Mesendoderm (in vitro differentiated cells): ENCODE results near the gene H6PD.

Source experiments
- DNase-seq: peaks from one replicate; pipeline ENCODE4 v3.0.0; 2013
- H2AK5ac ChIP-seq: 2 replicates; pipeline ENCODE4 v1.6.1; 2013; ENCODE audit warnings: low read length, inconsistent platforms
- H2BK120ac ChIP-seq: 2 replicates; pipeline ENCODE4 v1.6.1; 2013; ENCODE audit warnings: low read depth, mild to moderate bottlenecking, low read length, moderate library complexity, mixed read lengths
- H2BK15ac ChIP-seq: replicated peaks from 2 replicates; pipeline ENCODE4 v1.6.1; 2013; ENCODE audit warnings: low read depth, mild to moderate bottlenecking, moderate library complexity
- H2BK5ac ChIP-seq: 2 replicates; pipeline ENCODE4 v1.6.1; 2013; ENCODE audit warnings: low read length, inconsistent platforms
- H3K18ac ChIP-seq: 2 replicates; pipeline ENCODE4 v1.6.1; 2013; ENCODE audit warnings: mild to moderate bottlenecking, low read length, mixed read lengths
- H3K23ac ChIP-seq: one replicate; pipeline ENCODE4 v1.6.1; 2013; ENCODE audit warnings: low read length
- H3K27ac ChIP-seq: 2 replicates; pipeline ENCODE4 v1.5.1; 2013; ENCODE audit warnings: low read depth, mild to moderate bottlenecking, inconsistent platforms, low read length, moderate library complexity
- H3K27me3 ChIP-seq: 2 replicates; pipeline ENCODE4 v1.6.1; 2013; ENCODE audit warnings: low read length, control low read depth, mild to moderate bottlenecking, inconsistent platforms; ENCODE audit not compliant: insufficient read depth, poor library complexity
- H3K36me3 ChIP-seq: 2 replicates; pipeline ENCODE4 v1.6.1; 2013; ENCODE audit warnings: low read length, inconsistent platforms; ENCODE audit not compliant: control insufficient read depth, insufficient read depth
- H3K4ac ChIP-seq: one replicate; pipeline ENCODE4 v1.6.1; 2013; ENCODE audit warnings: low read depth, mild to moderate bottlenecking, low read length, moderate library complexity
- H3K4me1 ChIP-seq: 2 replicates; pipeline ENCODE4 v1.6.1; 2013; ENCODE audit warnings: low read depth, low read length, inconsistent platforms; ENCODE audit not compliant: control insufficient read depth
- H3K4me2 ChIP-seq: 2 replicates; pipeline ENCODE4 v1.6.1; 2013; ENCODE audit warnings: low read length
- H3K4me3 ChIP-seq: 2 replicates; pipeline ENCODE4 v1.5.1; 2013; ENCODE audit warnings: mild to moderate bottlenecking, low read length
- H3K56ac ChIP-seq: one replicate; pipeline ENCODE4 v1.6.1; 2013; ENCODE audit warnings: low read length
- H3K79me1 ChIP-seq: 2 replicates; pipeline ENCODE4 v1.6.1; 2013; ENCODE audit warnings: low read length, inconsistent platforms
- H3K79me2 ChIP-seq: 2 replicates; pipeline ENCODE4 v1.6.1; 2013; ENCODE audit warnings: mild to moderate bottlenecking, low read length; ENCODE audit not compliant: control insufficient read depth, insufficient read depth
- H3K9ac ChIP-seq: 2 replicates; pipeline ENCODE4 v1.6.1; 2013; ENCODE audit warnings: low read length, inconsistent platforms
- H4K5ac ChIP-seq: one replicate; pipeline ENCODE4 v1.6.1; 2013; ENCODE audit warnings: low read length
- H4K8ac ChIP-seq: one replicate; pipeline ENCODE4 v1.6.1; 2013; ENCODE audit warnings: low read depth, mild to moderate bottlenecking, control low read depth, low read length, moderate library complexity
- WGBS: extraction: QIAGEN DNeasy Blood & Tissue Kit; methylation state at CpG from one replicate; pipeline ENCODE4 v1.1.7; 2013; ENCODE audit warnings: low lambda C conversion rate, missing lambda C conversion rate; ENCODE audit not compliant: insufficient coverage; ENCODE audit errors: extremely low coverage; 5-methylcytosine and 5-hydroxymethylcytosine counted together

Gene H6PD

DNA sequence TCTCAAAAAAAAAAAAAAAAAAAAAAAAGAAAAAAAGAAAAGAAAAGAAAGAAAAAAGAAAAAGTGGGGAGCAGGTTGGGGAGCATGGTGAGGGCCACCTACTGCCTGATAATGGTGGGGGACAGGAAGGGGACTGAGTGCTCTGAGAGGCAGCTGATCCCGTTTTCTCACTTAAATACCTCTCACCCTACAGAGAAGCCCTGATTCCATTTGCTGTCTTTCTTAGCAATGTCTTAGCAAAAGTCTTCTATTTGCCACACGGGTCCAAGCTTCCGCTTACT lies 692 bp upstream of the H6PD start:
- Histone ChIP-seq H3K4ac (no peak overlapping the region), H2BK5ac (no peak overlapping the region), H3K4me1 (no peaks in the 10 kb centered on the region), H3K4me3 (no peak overlapping the region), H3K36me3 (no peaks in the 10 kb centered on the region), H2BK120ac (no peak overlapping the region), H3K18ac (no peak overlapping the region), H3K9ac (peak overlapping the region; percentile 51), H3K79me2 (no peaks in the 10 kb centered on the region), H4K5ac (no peak overlapping the region), H3K23ac (no peak overlapping the region), H3K56ac (no peak overlapping the region), H3K79me1 (no peaks in the 10 kb centered on the region), H2AK5ac (no peak overlapping the region), H2BK15ac (no peak overlapping the region), H3K27me3 (no peaks in the 10 kb centered on the region), H4K8ac (no peak overlapping the region), H3K4me2 (peak overlapping the region; percentile 74), H3K27ac (no peak overlapping the region)
- no peak for DNase-seq
- WGBS: no CpG with 5 or more reads among the region's 3 CpGs

DNA sequence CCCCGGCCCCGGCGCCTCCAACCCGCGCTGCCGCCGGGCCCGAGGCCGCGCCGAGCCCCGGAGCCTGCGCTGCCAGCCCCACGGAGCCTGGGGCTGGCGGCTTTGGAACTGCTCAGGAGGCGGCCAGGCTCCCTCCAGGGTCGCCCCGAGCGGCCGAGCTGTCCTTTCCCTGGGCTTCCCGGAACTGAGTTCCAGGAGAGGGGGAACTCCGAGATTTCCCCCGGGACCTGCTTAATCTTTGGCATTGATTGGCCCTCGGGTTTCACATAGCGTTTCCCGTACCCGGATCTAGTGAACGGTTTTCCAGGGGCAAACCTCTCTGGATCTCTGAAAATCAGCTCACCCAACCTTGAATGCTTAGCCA lies 504 bp downstream of the H6PD start:
- Histone ChIP-seq H3K27me3 (no peaks in the 10 kb centered on the region), H3K4me3 (peak overlapping the region; percentile 51), H3K23ac (no peak overlapping the region), H3K9ac (peak overlapping the region; percentile 98), H3K4me2 (peak overlapping the region; percentile 27), H2BK5ac (no peak overlapping the region), H2AK5ac (no peak overlapping the region), H3K36me3 (no peaks in the 10 kb centered on the region), H3K18ac (peak overlapping the region; percentile 98), H3K4ac (peak overlapping the region; percentile 99), H3K4me1 (no peaks in the 10 kb centered on the region), H3K79me1 (no peaks in the 10 kb centered on the region), H3K79me2 (no peaks in the 10 kb centered on the region), H3K27ac (peak overlapping the region; percentile 75), H3K56ac (peak overlapping the region; percentile 97), H4K8ac (peak overlapping the region; percentile 43), H4K5ac (no peak overlapping the region), H2BK15ac (no peak overlapping the region), H2BK120ac (peak overlapping the region; percentile 56)
- no CpG with 5 or more reads among the region's 28 CpGs for WGBS
- peak; percentile 70 for DNase-seq

DNA sequence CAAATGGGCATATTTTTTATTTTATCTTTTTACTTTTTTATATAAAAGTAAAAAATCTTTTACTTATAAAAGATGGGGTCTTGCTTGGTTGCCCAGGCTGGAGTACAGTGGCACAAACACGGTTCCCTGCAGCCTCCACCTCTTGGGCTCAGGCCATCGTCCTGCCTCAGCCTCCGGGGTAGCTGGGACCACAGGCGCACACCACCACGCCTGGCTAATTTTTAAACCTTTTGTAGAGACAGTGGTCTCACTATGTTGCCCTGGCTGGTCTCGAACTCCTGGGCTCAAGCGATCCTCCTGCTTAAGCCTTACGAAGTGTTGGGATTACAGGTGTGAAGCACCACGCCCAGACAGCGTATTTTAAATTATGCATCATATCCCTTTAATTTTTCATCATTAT lies 986 bp downstream of the H6PD start:
- Histone ChIP-seq H2BK5ac (no peak overlapping the region), H3K56ac (peak overlapping the region; percentile 97), H2BK120ac (no peak overlapping the region), H3K27me3 (no peaks in the 10 kb centered on the region), H3K4me1 (no peaks in the 10 kb centered on the region), H3K27ac (no peak overlapping the region), H3K79me2 (no peaks in the 10 kb centered on the region), H3K4ac (no peak overlapping the region), H2BK15ac (no peak overlapping the region), H3K9ac (peak overlapping the region; percentile 98), H3K18ac (peak overlapping the region; percentile 98), H3K4me3 (no peak overlapping the region), H3K4me2 (no peak overlapping the region), H3K79me1 (no peaks in the 10 kb centered on the region), H3K36me3 (no peaks in the 10 kb centered on the region), H3K23ac (no peak overlapping the region), H4K8ac (no peak overlapping the region), H4K5ac (no peak overlapping the region), H2AK5ac (no peak overlapping the region)
- no peak for DNase-seq
- WGBS: no CpG with 5 or more reads among the region's 10 CpGs

DNA sequence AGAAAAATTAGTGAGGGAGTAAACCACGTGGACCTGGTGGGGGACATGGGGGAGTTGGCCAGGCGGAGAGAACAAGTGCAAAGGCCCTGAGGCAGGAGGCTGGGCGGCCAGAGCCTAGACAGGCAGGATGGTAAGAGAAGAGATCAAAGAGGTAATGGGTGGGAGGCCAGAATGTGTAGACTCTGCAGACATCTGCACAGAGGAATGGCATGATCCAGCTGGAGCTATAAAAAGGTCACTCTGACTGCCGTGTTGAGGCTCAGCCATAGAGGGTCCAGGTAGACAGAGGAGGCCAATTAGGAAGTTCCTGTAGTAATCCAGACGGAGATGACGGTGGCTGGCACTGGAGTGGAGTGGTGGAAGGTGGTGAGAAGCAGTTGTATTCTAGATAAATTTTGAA lies 3.6 kb downstream of the H6PD start:
- H3K56ac ChIP-seq: no peak overlapping the region
- H3K4ac ChIP-seq: no peak overlapping the region
- no peak overlapping the region for H2BK120ac ChIP-seq
- no peak overlapping the region for H2BK15ac ChIP-seq
- no peaks in the 10 kb centered on the region for H3K79me1 ChIP-seq
- no peak overlapping the region for H3K9ac ChIP-seq
- DNase-seq: no peak
- no peak overlapping the region for H4K5ac ChIP-seq
- no peaks in the 10 kb centered on the region for H3K4me1 ChIP-seq
- no peaks in the 10 kb centered on the region for H3K27me3 ChIP-seq
- no peak overlapping the region for H3K27ac ChIP-seq
- H3K4me3 ChIP-seq: no peak overlapping the region
- WGBS: no CpG with 5 or more reads among the region's 6 CpGs
- no peak overlapping the region for H3K4me2 ChIP-seq
- H3K18ac ChIP-seq: no peak overlapping the region
- H3K79me2 ChIP-seq: no peaks in the 10 kb centered on the region
- H2AK5ac ChIP-seq: no peak overlapping the region
- H3K23ac ChIP-seq: no peak overlapping the region
- H4K8ac ChIP-seq: no peak overlapping the region
- H2BK5ac ChIP-seq: no peak overlapping the region
- no peaks in the 10 kb centered on the region for H3K36me3 ChIP-seq

DNA sequence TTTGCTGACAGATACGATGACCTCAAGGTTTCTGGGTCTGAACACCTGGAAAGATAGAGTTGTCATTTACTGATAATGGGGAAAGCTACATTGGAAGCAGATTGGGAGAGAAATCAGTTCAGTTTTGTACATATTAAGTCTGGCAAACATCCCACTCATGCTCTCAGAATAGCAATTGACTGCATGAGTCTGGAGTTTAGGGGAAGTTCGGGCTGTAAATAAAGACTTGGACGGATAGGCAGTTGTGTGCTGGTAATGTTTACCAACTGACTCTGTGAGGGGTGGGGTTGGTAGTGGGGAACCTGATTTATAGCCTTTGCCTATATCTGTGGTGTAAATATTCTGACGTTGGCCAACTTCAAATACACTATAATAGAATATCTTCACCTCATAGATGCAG lies 4.0 kb downstream of the H6PD start:
- no peak overlapping the region for H3K27ac ChIP-seq

DNA sequence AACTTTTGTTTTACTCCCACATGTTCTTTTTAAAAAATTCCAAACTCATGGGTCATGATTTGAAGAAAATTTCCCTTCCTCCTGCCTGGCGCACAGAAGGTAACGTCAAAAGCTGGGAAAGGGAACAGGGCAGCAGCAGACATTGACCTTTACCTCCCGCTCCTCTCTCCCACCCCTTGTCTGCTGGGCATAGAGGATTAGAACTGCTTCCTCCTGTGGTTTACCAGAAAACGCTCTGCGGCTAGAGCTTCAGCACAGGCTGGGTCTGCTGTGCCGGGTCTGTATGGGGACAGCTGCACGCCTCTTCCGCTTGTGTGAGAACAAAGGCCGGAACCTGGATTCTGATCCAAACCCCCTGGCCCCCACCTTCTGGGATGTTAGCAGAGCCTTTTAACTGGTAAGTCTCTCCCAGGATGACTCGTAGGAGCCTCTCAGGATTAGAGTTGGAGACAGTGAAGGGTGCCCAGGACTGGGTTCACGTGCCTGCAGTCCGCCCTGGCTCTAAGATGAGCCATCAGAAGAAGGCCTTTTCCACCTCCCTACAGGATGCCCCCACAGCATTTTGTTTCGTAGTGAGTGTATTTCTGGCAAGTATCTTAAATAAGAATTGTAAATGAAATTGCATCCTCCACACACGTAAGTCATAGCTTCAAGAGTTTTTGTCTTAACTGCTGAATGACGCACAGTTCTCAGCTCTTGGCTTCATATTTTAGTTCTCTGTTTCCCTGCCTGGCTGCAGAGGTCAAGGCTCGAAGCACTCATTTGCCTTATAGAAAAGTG lies 5.2 kb downstream of the H6PD start:
- Histone ChIP-seq H3K4me1 (no peaks in the 10 kb centered on the region), H2BK5ac (no peak overlapping the region)
- no peak for DNase-seq

More for the DNA sequence above, 4.0 kb downstream of the H6PD start:
- Histone ChIP-seq H3K4ac (no peak overlapping the region), H2BK120ac (no peak overlapping the region), H3K23ac (no peak overlapping the region), H3K36me3 (no peaks in the 10 kb centered on the region), H3K56ac (no peak overlapping the region), H3K27me3 (no peaks in the 10 kb centered on the region), H3K79me1 (no peaks in the 10 kb centered on the region), H4K8ac (no peak overlapping the region), H2BK5ac (no peak overlapping the region), H2BK15ac (no peak overlapping the region), H3K4me1 (no peaks in the 10 kb centered on the region), H3K4me2 (no peak overlapping the region), H3K4me3 (no peak overlapping the region), H4K5ac (no peak overlapping the region), H3K9ac (no peak overlapping the region), H3K18ac (no peak overlapping the region), H2AK5ac (no peak overlapping the region), H3K79me2 (no peaks in the 10 kb centered on the region)
- DNase-seq: no peak
- WGBS: no CpG with 5 or more reads among the region's 4 CpGs

More for the DNA sequence above, 5.2 kb downstream of the H6PD start:
- no peaks in the 10 kb centered on the region for H3K36me3 ChIP-seq
- H3K4ac ChIP-seq: no peak overlapping the region
- no peak overlapping the region for H2BK120ac ChIP-seq
- no peaks in the 10 kb centered on the region for H3K79me2 ChIP-seq
- no CpG with 5 or more reads among the region's 16 CpGs for WGBS
- no peak overlapping the region for H2BK15ac ChIP-seq
- no peak overlapping the region for H3K9ac ChIP-seq
- no peak overlapping the region for H4K5ac ChIP-seq
- no peaks in the 10 kb centered on the region for H3K27me3 ChIP-seq
- no peak overlapping the region for H3K56ac ChIP-seq
- H2AK5ac ChIP-seq: no peak overlapping the region
- H3K4me2 ChIP-seq: no peak overlapping the region
- no peak overlapping the region for H3K27ac ChIP-seq
- no peak overlapping the region for H3K4me3 ChIP-seq
- no peak overlapping the region for H3K18ac ChIP-seq
- H3K79me1 ChIP-seq: no peaks in the 10 kb centered on the region
- no peak overlapping the region for H4K8ac ChIP-seq
- H3K23ac ChIP-seq: no peak overlapping the region
